Myocyte (in vitro differentiated cells): ENCODE measurements around the gene COX5A. TPM values are rescaled to one million over a fixed set of nuclear protein-coding genes. Genes with fewer than 3 reads are reported as not detected.
"Not testable (repeated sequence)": the region's sequence is repeated elsewhere in the genome, so short reads cannot be mapped to it uniquely, and the experiment has no call there.

Source experiments
- DNase-seq: peaks from one replicate; pipeline ENCODE4 v3.0.0-alpha.2; 2012; ENCODE audit warnings: low read depth
- total RNA-seq: library from RNA; depleted of rRNA; stranded (reverse); fragments of >200 nt; gene quantifications from 2 replicates; pipeline ENCODE4 v1.2.3, GENCODE V29; 2014

Gene COX5A
- total RNA-seq, 1 donor from 2014 or later: 153 TPM

DNA sequence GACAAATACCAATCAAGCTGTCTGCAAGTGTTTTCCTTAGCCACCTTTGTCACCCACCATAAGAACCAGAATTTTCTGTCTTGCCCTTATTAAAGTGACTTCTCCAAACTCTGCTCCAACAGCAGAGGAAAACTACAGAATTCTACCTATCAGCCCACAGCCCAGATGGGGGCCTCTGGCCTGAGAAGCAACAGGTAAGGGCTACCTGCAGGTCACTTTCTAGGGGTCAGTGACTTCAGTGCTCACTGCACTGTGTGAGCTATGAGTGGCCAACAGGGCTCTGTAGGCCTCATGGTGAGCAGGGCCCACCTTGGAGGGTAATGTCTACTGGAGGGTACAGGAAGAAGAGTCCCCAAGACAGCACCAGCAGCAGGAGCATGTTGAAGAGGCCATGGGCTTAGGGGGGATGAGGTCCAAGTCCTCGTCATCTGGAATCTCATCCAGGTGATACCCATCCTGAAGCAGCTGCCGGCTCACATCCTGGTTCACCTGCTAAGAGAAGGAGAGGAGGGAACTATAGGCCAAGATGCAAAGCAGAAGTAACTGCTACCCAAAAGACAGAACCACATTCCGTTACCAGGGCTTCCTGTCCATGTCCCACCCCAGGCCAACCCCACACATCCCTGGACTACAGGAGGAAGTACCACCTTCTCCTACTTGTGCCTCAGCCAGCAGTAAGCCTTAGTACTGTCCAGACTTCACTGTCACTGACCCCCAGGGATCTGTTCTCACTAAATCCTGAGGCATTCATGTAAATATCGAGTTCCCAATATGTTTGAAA, 35.4 kb downstream of the COX5A start:
- DNase-seq: no peak

DNA sequence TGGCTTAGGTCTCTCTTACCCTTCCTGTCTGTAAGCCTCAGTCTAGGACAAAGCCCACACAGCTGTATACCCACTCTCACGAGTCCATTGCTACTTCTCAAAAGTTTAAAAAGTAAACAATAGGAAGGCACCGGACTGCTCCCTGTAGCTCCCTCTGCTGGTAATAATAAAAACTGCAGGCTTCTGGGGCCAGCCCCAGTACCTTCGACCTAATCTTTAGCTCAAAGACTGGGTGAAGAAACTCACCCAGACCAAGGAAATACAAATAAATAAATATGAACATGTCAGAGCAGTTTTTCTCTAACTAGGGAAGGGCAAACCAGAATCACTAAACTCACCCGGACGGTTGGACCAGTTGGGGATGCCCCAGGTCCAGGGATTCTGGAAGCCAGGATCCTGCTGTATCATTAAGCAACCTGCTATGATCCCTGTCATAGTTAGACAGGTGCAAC, 36.2 kb downstream of the COX5A start:
- DNase-seq: peak; percentile 77

DNA sequence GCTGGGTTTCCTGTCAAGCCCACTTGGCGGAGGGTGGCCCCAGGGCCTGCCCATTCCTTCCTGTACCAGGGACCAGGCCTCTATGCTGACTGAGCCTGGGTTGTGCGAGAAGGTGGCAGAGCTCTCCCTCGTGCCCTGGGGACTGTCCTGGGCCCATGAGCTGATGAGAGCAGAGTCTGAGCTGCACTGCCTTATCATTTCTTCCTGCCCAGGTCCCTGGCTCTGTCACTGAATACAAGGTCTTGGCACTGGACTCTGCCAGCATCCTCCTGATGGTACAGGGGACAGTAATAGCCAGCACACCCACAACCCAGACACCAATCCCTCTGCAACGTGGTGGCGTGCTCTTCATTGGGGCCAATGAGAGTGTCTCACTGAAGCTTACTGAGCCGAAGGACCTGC, 40.6 kb downstream of the COX5A start:
- DNase-seq: no peak

DNA sequence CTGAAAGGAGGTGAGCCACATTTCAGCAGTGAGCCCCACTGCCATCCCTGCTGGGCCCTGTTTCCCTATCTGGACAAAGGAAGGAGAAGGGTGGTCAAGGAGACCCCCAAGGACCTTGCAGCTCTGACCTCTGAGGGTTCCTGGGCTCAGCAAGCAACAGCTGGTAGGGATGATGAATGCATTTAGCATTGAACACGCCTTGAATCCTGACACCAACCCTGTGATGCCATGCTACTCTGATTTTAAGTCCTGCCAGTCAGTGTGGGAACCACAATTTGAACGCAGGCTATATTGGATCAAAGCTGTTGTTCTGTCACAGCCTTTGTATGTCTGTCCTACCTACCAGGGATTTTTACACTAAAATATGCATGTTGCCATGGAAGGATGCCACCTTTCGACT, 41.6 kb downstream of the COX5A start:
- DNase-seq: peak; percentile 89

DNA sequence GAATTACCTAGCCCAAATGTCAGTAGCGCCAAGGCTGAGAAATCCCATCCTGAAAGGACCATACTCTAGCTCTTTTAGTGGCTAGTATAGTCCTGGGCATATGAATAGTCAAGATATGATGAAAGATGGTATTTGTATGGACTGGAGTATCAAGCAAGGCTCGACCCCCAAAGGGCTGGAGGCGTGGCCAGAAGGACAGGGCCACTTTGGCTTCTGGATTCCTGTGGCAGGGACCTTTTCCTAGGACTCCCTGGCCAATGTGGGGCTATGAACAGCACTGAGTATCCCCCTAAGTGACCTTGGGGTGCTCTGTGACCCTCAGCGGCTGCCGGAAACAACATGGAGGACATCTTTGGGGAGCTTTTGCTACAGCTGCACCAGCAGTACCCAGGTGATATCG, 42.0 kb downstream of the COX5A start:
- DNase-seq: peak; percentile 65

DNA sequence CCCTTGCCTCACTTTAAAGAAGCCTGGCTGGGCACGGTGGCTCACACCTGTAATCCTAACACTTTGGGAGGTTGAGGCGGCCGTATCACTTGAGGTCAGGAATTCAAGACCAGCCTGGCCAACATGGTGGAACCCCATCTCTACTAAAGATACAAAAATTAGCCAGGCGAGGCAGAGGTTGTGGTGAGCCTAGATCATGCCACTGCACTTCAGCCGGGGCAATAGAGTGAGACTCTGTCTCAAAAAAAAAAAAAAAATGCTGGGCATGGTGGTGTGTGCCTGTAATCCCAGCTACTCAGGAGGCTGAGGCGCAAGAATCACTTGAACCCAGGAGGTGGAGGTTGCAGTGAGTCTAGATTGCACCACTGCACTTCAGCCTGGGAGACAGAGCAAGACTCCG, 43.5 kb downstream of the COX5A start:
- not testable (repeated sequence) for DNase-seq

DNA sequence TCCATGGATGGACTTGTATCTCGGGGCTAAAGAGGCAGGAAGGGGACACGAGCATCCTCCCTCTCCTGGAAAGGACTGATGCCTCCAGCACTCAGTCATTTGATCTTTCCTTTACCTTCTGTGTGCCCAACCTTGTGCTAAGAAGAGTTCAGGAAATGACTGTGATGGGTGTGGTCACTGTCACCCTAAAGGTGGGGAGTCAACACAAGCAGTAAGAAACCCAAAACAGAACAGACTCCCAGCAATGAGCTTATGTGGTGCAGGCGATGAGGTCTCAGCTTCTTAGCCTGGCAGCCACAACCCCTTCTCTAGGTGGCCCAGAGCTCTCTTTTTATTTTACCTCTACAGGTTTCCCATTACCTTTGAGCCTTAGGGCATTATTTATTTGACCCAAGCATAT, 44.2 kb downstream of the COX5A start:
- no peak for DNase-seq

DNA sequence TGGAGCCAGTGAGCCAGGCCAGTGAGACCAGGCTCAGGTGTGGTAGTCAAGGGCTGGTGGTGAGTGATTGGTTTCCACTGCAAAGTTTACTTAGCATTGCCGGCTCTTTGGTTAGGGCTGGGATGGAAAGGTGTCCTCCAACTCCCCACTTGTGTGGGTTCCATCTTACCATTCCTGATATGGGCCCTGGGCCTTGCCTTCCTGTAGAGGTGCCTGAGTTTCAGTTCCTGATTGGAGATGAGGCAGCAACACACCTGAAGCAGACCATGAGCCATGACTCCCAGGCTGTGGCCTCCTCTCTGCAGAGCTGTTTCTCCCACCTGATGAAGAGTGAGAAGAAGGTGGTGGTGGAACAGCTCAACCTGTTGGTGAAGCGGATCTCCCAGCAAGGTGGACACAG, 44.9 kb downstream of the COX5A start:
- no peak for DNase-seq

DNA sequence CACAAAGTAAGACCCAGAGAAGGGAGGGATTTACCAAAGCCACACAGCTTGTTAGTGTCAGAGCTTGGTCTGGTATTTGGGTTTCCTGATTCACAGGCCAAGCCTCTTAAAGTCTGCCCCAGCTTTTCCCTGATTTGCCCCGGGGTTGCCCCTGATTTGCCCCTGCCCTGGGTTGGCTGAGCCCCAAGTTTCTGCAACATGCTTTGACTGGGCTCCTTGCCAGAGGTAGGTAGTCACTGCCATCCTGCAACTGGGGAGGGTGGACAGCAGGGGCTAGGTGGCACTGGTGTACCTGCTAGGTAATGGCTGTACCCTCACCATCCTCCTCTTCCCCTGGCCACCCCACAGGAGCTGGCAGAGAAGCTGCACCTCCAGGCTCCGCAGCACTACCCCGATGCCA, 45.6 kb downstream of the COX5A start:
- DNase-seq: no peak

DNA sequence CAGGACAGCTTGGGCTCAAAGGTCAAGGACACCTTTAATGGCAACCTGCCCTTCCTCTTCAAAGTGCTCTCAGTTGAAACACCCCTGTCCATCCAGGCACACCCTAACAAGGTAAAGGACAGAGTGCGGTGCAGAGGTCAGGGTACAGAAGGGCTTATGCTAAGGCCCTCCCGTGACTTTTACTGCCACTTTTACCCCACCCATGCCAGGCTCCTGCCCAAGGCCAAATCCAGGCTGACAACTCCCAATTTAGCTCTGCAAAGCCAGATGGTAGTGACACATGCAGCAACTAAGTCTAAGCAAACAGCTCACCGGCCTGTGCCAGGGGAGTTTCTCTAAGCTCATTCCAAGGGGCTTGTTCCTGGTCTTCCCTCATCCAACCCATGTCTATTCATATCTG, 46.4 kb downstream of the COX5A start:
- DNase-seq: peak; percentile 79

DNA sequence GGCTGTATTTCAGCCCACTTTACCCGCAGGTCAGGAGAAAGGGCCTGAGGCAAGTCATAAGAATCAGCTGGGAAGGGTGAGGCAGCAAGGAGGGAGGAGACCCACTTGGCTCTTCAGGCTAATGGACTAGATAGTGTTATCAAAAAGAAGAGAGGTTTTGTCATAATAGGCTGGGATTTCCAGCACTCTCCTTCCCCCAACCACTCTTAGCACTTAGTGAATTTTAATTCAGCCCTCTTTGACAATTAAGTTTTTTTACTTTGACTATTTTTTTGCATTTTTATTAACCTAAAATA, 47.3 kb downstream of the COX5A start:
- no peak for DNase-seq

DNA sequence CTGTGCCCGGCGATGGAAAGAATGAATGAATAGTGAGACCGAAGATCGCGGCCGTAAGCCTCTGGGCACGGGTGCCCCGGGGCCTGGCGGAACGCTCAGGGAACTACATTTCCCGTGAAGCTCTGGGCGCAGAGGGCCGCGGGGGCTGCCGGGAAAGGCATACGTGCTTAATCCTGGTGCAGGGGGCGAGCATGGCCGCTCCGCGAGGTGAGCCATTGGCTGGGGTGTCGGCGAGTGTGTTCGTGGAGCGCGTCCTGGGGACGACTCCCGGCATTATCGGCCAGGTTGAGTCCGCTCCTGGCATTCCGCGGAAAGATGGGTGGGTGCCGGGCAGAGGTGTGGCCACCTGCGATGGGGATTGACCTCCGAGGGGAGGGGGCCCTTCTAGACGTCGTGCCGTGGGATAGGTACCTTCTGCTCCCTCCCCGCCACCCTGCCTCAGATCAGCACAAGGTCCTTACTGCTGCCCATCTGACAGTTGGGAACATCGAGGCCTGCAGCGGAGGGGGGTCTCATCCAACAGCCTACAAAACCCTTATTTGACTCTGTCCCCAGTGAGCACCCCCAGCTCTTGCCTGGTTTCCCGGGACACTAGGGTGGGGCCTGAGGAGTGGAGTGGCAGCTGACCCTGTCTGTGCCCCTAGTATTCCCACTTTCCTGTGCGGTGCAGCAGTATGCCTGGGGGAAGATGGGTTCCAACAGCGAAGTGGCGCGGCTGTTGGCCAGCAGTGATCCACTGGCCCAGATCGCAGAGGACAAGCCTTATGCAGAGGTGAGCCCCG, 47.8 kb downstream of the COX5A start, which contains the start of gene MPI:
Gene MPI (plus strand): TSS at position 160 of the 782 bp plus-strand sequence. CDS start 32 bp downstream, at position 192.
- peak; percentile 90 for DNase-seq

DNA sequence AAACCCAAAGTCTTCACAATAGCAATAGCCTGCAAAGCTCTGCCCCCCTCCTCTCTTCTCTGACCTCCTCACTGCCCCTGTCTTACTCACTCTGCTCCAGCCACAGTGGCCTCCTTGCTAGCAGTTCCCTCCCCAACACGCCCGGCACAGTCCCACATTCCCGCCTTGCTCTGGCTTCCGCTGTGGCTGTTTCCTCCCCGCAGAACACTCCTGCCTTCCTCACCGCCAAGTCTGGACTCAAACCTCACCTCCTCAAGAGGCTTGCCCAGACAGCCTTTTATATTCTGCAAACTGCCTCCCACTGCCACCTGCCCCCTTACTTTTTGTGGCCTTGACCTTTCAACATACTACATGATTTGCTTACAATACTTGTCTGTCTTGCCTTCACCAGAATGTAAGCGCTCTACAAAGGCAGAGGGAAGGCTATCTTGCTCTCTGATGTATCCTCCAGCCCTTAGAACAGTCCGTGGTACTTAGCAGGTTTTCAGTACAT, 48.4 kb downstream of the COX5A start:
- peak; percentile 63 for DNase-seq

DNA sequence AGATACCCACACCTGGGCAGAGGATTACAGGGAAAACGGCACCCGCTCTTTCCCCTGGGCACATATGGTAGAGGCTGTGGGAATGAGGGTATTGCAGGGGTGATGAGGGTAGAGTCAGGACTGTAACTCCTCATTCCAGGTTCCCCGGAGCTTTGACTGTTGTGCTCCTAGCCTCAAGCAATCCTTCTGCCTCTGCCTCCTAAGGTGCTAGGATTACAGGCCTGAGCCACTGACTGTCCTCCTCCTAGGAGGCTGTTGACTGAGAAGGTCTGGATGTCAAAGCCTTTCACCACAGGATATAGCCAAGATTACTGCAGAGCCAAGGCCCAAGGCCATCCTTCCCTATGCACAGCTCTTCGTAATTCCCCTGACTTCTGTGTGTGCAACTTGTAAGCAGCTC, 49.2 kb downstream of the COX5A start:
- no peak for DNase-seq

DNA sequence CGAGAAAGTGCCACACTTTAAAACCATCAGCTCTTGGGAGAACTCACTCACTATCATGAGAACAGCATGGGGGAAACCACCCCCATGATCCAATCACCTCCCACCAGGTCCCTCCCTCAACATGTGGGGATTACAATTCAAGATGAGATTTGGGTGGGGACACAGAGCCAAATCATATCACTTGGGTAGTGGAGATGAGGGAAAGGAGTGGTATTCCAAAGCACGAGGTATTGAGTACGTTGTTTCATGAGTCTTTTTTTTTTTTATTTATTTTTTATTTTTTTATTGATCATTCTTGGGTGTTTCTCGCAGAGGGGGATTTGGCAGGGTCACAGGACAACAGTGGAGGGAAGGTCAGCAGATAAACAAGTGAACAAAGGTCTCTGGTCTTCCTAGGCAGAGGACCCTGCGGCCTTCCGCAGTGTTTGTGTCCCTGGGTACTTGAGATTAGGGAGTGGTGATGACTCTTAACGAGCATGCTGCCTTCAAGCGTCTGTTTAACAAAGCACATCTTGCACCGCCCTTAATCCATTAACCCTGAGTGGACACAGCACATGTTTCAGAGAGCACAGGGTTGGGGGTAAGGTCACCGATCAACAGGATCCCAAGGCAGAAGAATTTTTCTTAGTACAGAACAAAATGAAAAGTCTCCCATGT, 50.2 kb downstream of the COX5A start:
- DNase-seq: not testable (repeated sequence)

DNA sequence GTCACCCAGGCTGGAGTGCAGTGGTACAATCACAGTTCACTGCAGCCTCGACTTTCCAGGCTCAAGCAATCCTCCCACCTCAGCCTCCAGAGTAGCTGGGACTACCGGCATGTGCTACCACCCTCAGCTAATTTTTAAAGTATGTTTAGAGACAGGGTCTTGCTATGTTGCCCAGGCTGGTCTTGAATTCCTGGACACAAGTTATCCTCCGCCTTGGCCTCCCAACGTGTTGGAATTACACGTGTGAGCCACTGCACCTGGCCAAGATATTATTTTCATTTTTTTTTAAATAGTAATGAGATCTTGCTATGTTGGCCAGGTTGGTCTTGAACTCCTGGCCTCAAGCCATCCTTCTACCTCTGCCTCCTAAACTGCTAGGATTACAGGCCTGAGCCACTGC, 52.4 kb downstream of the COX5A start:
- DNase-seq: no peak

DNA sequence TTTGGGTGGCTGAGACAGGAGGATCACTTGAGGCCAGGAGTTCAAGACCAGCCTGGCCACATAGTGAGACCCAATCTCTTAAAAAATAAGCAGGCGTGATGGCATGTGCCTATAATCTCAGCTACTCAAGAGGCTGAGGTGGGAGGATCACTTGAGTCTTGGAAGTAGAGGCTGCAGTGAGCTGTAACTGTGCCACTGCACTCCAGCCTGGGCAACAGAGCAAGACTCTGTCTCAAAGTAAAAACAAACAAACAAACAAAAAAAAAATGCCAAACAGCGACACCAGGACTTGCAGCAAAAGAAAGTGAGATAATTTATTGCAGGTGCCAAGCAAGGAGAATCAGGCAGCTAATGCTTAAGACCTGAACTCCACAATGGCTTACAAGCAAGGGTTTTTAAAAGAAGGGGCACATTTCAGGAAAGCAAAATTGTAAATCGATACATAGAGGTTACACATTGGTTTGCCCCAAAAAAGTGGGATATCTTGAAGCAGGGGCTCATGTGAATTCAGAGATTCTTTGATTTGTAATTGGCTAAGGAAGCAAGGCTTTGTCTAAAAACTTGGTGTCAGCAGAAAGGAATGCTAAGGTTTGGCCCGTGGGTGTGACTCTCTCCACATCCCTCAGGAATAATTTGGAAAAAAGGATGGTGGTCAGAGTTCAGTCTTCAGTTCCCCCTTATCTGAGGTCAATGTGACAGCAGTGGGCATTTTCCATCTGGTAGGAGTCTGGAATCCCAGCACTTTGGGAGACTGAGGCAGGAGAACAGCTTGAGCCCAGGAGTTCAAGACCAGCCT, 53.2 kb downstream of the COX5A start:
- no peak for DNase-seq

DNA sequence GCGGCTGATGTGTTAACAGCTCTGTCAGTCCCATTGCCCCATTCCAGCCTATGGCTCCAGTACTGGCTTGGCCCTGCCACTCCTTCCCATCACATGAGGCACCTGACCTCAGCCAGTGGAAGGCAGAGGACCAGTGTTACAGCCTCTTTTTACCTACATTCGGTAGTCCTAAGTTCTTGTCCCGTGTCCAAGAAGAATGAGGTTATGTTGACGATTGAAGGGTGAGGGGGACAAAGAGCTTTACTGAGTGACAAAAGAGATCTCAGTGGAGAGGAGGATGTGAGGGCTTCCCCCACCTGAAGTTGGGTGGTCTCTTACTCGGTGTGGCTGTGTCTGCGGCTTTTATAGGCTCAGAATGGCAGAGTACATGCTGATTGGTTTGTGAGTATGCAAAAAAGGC, 55.3 kb downstream of the COX5A start:
- no peak for DNase-seq

DNA sequence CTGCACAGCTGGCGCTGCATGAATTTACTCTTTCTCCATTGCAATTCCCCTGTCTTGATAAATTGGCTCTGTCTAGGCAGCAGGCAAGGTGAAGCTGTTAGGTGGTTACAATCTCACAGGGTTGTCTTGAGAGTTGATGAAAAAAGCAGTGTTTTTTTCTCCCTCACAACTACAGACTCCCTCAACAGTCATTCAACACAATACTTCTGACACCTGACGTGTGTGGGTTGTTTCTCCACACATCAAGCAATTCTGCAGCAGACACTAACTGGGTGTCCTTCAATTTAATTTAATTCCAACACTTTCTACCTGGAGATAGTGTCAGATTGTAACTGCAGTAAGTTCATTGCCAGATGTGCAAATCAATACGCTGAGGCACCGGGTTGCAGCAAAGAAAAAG, 59.6 kb downstream of the COX5A start:
- DNase-seq: no peak

DNA sequence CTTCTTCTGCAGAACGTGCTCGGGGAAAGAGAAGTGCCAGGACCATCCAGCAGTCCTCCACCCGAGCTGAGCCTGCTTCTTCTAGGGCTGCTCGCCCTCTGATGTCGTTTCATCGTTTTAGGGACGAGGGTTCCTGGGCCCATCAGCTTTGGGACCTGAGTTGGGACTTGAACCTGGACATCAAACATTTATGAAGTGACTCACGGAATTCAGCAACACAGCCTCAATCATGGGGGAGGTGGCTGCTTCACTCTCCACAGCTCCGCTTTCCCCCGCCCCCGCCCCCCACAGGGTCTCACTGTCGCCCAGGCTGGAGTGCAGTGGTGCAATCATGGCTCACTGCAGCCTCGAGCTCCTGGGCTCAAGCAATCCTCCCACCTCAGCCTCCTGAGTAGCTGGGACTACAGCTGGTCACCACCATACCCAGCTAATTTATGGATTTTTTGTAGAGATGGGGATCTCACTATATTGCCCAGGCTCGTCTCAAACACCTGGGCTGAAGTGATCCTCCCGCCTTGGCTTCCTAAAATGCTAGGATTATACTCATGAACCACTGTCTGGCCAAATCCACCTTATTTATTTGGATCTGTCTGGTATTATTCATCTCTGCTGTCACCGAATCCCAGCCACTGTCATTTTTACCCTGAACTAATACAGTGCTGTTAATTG, 64.0 kb downstream of the COX5A start:
- no peak for DNase-seq
